Transverse colon (tissue), 3 donors: ENCODE data around the gene SNIP1.

Experiments
- CTCF ChIP-seq, 5 experiments: fragments of 200-600 bp in 3 of 5; fragments of 450-650 bp in 2 of 5; sonication (generic) in 3 of 5; IDR thresholded peaks; 1 replicate in 2 of 5; 2 replicates in 3 of 5; pipeline ENCODE4 v1.5.1; 2016 to 2017; ENCODE audit warnings: antibody characterized with exemption in 5 of 5, inconsistent platforms in 3 of 5, mild to moderate bottlenecking in 2 of 5, moderate library complexity in 1 of 5
- EP300 ChIP-seq: sonication (generic); formaldehyde crosslinking; IDR thresholded peaks from one replicate; pipeline ENCODE4 v1.6.1; 2017; ENCODE audit warnings: antibody characterized with exemption, low read depth
- POLR2A ChIP-seq: fragments of 450-650 bp; IDR thresholded peaks from one replicate; pipeline ENCODE4 v1.6.1; 2016; ENCODE audit warnings: antibody characterized with exemption, mild to moderate bottlenecking, moderate library complexity

GRCh38 chr1:37575692-37576091 is 21.6 kb upstream of the SNIP1 start:
- TF ChIP-seq CTCF (IDR thresholded peaks at IDR 0.05) = no peak
- TF ChIP-seq POLR2A = no peak
- TF ChIP-seq EP300 = no peak
